ENCODE measurements around the gene ANXA9.

Gene ANXA9

DNA sequence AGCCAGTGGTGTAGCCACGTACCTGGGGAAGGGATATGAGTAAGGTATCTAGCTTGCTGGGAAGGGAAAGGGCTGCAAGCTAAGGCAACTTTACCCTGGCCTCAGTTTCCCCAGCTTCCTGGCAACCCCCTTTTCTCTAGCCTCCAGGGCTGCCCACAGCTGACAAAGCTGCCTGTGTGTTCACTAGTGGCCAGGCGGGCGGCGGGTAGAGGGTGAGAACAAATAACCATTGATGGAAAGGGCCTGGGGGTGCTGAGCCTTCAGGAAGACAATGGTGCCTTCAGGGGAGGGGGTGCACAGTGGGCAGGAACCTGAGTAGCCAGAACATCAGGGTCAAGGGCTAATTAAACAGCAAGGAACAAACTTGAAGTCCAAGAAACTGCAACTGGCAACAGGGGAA is 13.6 kb upstream of the ANXA9 start:
- in situ Hi-C loops (cut with HindIII; ENCODE audit: low sequenced_read_pairs), result no loop called here

GRCh38 chr1:150969626-150970025 is 12.5 kb upstream of the ANXA9 start:
- DNase-seq (ENCODE audit: low read depth, low spot score), result no peak
- TF ChIP-seq, protein P1, sequence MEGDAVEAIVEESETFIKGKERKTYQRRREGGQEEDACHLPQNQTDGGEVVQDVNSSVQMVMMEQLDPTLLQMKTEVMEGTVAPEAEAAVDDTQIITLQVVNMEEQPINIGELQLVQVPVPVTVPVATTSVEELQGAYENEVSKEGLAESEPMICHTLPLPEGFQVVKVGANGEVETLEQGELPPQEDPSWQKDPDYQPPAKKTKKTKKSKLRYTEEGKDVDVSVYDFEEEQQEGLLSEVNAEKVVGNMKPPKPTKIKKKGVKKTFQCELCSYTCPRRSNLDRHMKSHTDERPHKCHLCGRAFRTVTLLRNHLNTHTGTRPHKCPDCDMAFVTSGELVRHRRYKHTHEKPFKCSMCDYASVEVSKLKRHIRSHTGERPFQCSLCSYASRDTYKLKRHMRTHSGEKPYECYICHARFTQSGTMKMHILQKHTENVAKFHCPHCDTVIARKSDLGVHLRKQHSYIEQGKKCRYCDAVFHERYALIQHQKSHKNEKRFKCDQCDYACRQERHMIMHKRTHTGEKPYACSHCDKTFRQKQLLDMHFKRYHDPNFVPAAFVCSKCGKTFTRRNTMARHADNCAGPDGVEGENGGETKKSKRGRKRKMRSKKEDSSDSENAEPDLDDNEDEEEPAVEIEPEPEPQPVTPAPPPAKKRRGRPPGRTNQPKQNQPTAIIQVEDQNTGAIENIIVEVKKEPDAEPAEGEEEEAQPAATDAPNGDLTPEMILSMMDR (IDR thresholded peaks at IDR 0.05; ENCODE audit: low read depth, low read length), result no peak
- H3K4me3 ChIP-seq (ENCODE audit: low read depth, low read length), result no peak overlapping the region
- in situ Hi-C loops (cut with HindIII; ENCODE audit: low sequenced_read_pairs), result no loop called here

More for the DNA sequence above, 13.6 kb upstream of the ANXA9 start:
- H3K4me3 ChIP-seq (ENCODE audit: low read depth, low read length), result no peak overlapping the region
- TF ChIP-seq, protein P1 (IDR thresholded peaks at IDR 0.05; ENCODE audit: low read depth, low read length), result no peak
- DNase-seq (ENCODE audit: low read depth, low spot score), result no peak

DNA sequence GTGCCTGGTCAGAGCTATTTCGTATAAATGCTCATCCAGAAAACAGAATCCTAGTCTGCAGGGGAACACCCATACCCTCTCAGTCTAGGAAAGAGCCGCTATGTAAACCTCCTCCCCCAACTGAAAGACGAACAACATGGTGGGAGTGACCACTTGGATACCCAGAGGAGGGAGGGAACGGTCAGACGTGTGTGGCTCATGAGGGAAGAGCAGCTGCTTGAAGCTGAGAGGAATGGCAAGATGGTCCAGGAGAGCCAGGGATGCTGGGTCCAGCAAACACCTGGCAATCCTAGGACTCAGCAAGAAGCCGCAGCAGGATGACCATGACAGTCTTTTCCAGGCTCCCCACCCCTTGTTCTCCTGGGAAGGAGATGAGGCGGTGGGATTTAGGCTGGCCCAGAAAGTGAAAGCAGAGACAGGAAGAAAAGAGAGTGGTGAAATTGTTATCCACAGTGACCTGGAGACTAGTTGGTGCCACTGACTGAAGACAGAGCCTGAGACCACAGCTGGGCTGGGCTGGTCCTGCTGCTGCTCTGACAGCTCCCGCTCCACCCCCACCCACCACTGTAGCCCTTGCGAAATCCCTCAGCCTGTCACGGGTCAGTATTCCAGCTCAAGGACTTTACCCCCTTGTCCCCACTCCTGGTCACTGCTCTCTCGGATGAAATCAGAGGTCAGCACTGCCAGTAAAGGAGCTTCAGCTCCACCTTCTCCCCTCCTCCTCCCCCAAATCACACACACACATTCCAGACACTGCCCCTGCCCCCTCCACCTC is 11.1 kb upstream of the ANXA9 start:
- DNase-seq (ENCODE audit: low read depth, low spot score), result peak; percentile 13
- no peak overlapping the region for H3K4me3 ChIP-seq (ENCODE audit: low read depth, low read length)
- in situ Hi-C loops (cut with HindIII; ENCODE audit: low sequenced_read_pairs), result no loop called here
- TF ChIP-seq, protein P1 (IDR thresholded peaks at IDR 0.05; ENCODE audit: low read depth, low read length), result no peak

DNA sequence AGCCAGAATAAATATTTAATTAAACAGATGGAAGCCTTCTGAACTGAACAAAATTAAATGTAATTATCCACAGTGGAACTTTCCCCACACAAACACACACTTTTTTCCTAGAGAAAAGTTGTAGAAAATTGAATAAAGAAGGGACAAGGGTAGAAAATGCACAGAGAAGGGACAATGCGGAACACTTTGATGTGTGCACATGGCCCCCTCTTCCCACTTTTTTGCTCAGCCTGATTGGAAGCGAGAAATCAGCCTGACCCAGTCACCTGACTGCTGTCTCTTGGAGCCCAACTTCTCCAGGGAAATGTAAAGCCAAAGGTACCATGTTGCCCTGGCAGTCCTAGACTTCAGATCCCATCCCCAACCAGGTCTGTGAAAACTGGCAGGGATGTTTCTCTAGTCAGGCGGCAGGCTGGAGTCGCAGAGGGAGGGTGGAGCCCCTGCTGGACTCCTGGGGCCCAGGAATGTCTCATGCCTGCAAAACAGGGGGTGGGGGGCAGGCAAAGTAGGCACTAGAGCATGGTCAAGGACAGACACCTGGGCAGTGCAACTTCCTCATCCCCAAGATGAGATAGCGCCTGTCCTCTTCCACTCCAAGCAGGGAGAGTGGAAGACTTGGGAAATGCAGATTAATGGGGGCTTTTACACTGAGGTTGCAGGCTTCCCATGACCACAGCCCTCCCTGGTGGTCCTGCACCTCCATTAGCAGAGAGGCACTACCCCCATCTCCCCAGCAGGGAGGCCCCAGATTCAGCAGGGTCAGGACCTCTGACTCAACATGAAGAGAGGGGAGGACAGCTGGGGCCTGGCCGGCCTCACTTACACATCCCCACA is 10.3 kb upstream of the ANXA9 start:
- no peak for DNase-seq (ENCODE audit: low read depth, low spot score)
- TF ChIP-seq, protein P1 (IDR thresholded peaks at IDR 0.05; ENCODE audit: low read depth, low read length), result no peak
- H3K4me3 ChIP-seq (ENCODE audit: low read depth, low read length), result no peak overlapping the region
- in situ Hi-C loops (cut with HindIII; ENCODE audit: low sequenced_read_pairs), result no loop called here

DNA sequence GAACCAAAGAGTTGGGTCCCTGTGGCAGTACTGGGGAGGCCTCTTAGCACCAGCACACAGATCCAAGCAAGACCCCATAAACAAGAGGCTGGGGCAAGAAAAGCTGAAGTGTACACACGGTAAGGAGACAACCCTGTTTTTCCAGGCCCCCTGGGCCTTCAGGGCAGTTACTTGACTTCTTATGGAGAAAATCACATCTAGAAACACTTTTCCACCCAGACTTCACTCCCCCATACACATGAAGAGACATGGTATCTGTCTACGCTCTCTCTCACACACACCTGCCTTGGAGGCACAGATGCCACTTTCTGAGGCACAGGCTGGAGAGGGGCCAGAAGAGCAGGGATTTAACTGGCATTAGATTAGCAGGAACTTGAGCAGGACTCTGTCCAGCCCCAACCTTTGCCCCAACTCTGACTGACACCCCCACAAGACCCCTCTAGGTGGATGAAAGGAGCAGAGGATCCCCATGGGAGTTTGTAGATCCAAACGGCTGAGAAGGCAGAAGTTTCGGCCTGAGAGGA is 9.6 kb upstream of the ANXA9 start:
- no peak for DNase-seq (ENCODE audit: low read depth, low spot score)
- H3K4me3 ChIP-seq (ENCODE audit: low read depth, low read length), result no peak overlapping the region
- TF ChIP-seq, protein P1 (IDR thresholded peaks at IDR 0.05; ENCODE audit: low read depth, low read length), result no peak
- in situ Hi-C loops (cut with HindIII; ENCODE audit: low sequenced_read_pairs), result no loop called here

GRCh38 chr1:150973258-150973835 is 8.7 kb upstream of the ANXA9 start:
- TF ChIP-seq, protein P1 (IDR thresholded peaks at IDR 0.05; ENCODE audit: low read depth, low read length), result no peak
- in situ Hi-C loops (cut with HindIII; ENCODE audit: low sequenced_read_pairs), result no loop called here
- peak overlapping the region; percentile 74 for H3K4me3 ChIP-seq (ENCODE audit: low read depth, low read length)
- no peak for DNase-seq (ENCODE audit: low read depth, low spot score)

Data from astrocyte of the spinal cord (primary cell).